KMS-11 (cell line): ENCODE results near the gene LMNTD2.

Experiments used
- H2AFZ ChIP-seq: fragments of 200-600 bp; sonication (generic); 2 replicates; pipeline ENCODE4 v1.6.1; 2016; ENCODE audit warnings: antibody characterized with exemption, mixed run types, low read depth
- H3K27ac ChIP-seq: fragments of 200-600 bp; sonication (generic); 2 replicates; pipeline ENCODE4 v1.6.1; 2016; ENCODE audit warnings: mild to moderate bottlenecking, mixed run types
- H3K27me3 ChIP-seq: fragments of 200-600 bp; sonication (generic); 2 replicates; pipeline ENCODE4 v1.6.1; 2017; ENCODE audit warnings: mild to moderate bottlenecking, low read depth, mixed run types, moderate library complexity; ENCODE audit not compliant: insufficient read depth
- H3K36me3 ChIP-seq: fragments of 200-600 bp; sonication (generic); 2 replicates; pipeline ENCODE4 v1.6.1; 2017; ENCODE audit warnings: mild to moderate bottlenecking, mixed run types; ENCODE audit not compliant: insufficient read depth
- H3K4me1 ChIP-seq: fragments of 200-600 bp; sonication (generic); 2 replicates; pipeline ENCODE4 v1.6.1; 2016; ENCODE audit warnings: mild to moderate bottlenecking, low read depth, mixed run types; ENCODE audit not compliant: poor library complexity, severe bottlenecking
- H3K4me2 ChIP-seq: fragments of 200-600 bp; sonication (generic); 2 replicates; pipeline ENCODE4 v1.7.0; 2016; ENCODE audit warnings: mild to moderate bottlenecking, mixed run types
- H3K4me3 ChIP-seq: fragments of 200-600 bp; sonication (generic); IDR thresholded peaks from 2 replicates; pipeline ENCODE4 v1.6.1; 2017; ENCODE audit warnings: low read depth, low read length, mixed read lengths; ENCODE audit not compliant: insufficient read depth
- H3K79me2 ChIP-seq: fragments of 200-600 bp; sonication (generic); 2 replicates; pipeline ENCODE4 v1.6.1; 2016; ENCODE audit warnings: low read depth, mixed run types; ENCODE audit not compliant: insufficient read depth
- H3K9ac ChIP-seq: fragments of 200-600 bp; sonication (generic); 2 replicates; pipeline ENCODE4 v1.6.1; 2016; ENCODE audit warnings: mild to moderate bottlenecking, mixed run types
- H4K20me1 ChIP-seq: fragments of 200-600 bp; sonication (generic); 2 replicates; pipeline ENCODE4 v1.6.1; 2016; ENCODE audit warnings: mild to moderate bottlenecking, mixed run types; ENCODE audit not compliant: insufficient read depth
- TF ChIP-seq, protein P1 (sequence below): fragments of 200-600 bp; sonication (generic); conservative IDR thresholded peaks from 2 replicates; pipeline ENCODE4 v1.6.1; 2017; ENCODE audit warnings: low read depth, mild to moderate bottlenecking, antibody characterized with exemption, low read length, moderate library complexity, mixed read lengths

LMNTD2 gene

DNA sequence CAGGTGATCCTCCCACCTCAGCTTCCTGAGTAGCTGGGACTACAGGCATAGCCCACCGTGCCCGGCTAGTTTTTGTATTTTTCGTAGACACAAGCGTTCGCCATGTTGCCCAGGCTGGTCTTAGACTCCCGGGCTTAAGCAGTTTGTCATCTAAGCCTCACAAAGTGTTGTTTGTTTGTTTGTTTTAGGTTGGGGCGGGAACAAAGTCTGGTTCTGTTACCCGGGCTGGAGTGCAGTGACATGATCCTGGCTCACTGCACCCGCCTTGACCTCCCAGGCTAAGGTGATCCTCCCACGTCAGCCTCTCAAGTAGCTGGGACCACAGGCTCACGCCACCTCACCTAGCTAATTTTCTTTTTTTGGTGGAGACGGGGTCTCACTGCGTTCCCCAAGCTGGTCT, 42.6 kb upstream of the LMNTD2 start:
- Histone ChIP-seq H3K9ac (no peak overlapping the region), H3K4me3 (no peak overlapping the region), H3K4me2 (no peak overlapping the region), H3K27ac (no peak overlapping the region), H3K36me3 (no peaks in the 10 kb centered on the region; the same call in 1 of the 2 replicates), H4K20me1 (no peaks in the 10 kb centered on the region), H3K4me1 (no peaks in the 10 kb centered on the region), H3K79me2 (no peaks in the 10 kb centered on the region), H3K27me3 (no peaks in the 10 kb centered on the region), H2AFZ (no peak overlapping the region)
- TF ChIP-seq, protein P1, sequence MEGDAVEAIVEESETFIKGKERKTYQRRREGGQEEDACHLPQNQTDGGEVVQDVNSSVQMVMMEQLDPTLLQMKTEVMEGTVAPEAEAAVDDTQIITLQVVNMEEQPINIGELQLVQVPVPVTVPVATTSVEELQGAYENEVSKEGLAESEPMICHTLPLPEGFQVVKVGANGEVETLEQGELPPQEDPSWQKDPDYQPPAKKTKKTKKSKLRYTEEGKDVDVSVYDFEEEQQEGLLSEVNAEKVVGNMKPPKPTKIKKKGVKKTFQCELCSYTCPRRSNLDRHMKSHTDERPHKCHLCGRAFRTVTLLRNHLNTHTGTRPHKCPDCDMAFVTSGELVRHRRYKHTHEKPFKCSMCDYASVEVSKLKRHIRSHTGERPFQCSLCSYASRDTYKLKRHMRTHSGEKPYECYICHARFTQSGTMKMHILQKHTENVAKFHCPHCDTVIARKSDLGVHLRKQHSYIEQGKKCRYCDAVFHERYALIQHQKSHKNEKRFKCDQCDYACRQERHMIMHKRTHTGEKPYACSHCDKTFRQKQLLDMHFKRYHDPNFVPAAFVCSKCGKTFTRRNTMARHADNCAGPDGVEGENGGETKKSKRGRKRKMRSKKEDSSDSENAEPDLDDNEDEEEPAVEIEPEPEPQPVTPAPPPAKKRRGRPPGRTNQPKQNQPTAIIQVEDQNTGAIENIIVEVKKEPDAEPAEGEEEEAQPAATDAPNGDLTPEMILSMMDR = no peak

DNA sequence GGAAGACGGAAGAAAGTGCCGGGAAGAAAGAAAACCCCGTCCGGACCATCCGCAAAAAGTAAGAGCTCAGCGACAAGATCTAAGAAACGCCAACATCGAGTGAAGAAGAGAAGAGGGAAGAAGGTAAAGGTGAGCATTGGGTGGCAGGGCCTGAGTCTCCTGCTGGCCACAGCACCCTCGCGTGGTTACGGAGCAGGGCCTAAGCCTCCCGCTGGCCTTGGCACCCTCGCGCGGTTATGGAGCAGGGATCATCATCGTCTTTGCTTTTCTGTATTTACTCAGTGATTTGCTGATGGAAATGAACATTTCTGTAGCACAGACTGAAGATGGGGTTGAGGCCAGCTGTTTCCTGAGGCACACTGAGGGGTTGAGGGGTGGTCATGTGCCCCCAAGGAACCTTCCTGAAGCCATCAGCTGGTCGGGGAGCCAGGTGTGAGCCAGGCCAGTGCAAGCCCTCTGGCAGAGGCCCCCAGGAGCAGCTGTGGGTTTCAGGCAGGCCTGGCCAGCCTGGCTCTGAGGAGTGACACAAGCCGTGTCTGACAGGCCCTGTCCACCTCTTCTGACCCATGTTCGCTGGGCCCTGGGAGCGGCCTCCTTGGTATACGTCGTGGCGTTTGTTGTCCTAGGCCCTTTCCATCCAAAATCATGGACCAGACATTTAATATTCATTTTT, 41.2 kb upstream of the LMNTD2 start:
- Histone ChIP-seq H3K27me3 (no peaks in the 10 kb centered on the region), H3K4me1 (peaks cover 2% of the 10 kb centered on the region), H2AFZ (no peak overlapping the region), H3K27ac (no peak overlapping the region), H3K4me2 (no peak overlapping the region), H3K79me2 (no peaks in the 10 kb centered on the region), H3K4me3 (no peak overlapping the region), H3K9ac (no peak overlapping the region), H3K36me3 (no peaks in the 10 kb centered on the region), H4K20me1 (no peaks in the 10 kb centered on the region)
- TF ChIP-seq, protein P1 = no peak

DNA sequence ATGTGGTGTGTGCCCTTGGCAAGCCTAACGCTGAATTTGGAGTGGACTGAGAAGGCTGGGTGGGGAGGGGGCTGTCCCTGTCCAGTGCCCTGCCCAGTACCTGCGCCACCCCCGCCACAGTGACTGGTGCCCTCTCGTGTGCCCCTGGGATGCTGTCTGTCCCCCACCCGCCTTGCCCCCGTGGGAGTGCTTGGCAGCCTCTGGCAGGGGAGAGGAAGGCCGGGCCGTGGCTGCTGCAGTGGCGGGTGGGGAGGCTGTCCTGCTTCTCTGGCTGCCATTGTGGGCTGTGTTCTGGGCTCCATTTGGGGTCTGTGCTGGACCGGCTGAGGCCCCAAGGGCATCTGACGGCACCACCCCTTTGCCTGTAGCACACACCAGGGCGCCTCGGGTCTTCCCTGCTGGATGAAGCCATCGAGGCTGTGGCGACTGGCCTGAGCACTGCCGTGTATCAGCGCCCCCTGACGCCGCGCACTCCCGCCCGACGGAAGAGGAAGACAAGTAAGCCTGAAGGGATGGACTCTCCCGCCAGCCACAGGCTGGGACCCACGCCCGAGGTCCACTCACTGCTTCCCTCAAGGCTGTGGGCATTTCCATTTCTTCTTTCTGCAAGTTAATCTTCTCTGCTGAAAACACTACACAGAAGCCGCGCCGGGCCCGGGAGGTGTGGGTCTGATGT, 37.6 kb upstream of the LMNTD2 start:
- Histone ChIP-seq H3K27ac (no peak overlapping the region), H3K36me3 (peaks cover under 1% of the 10 kb centered on the region; the same call in 1 of the 2 replicates), H3K79me2 (no peaks in the 10 kb centered on the region), H3K9ac (no peak overlapping the region), H4K20me1 (no peaks in the 10 kb centered on the region), H2AFZ (no peak overlapping the region), H3K4me2 (no peak overlapping the region), H3K27me3 (no peaks in the 10 kb centered on the region), H3K4me3 (no peak overlapping the region), H3K4me1 (peaks cover 25% of the 10 kb centered on the region)
- TF ChIP-seq, protein P1 = no peak

DNA sequence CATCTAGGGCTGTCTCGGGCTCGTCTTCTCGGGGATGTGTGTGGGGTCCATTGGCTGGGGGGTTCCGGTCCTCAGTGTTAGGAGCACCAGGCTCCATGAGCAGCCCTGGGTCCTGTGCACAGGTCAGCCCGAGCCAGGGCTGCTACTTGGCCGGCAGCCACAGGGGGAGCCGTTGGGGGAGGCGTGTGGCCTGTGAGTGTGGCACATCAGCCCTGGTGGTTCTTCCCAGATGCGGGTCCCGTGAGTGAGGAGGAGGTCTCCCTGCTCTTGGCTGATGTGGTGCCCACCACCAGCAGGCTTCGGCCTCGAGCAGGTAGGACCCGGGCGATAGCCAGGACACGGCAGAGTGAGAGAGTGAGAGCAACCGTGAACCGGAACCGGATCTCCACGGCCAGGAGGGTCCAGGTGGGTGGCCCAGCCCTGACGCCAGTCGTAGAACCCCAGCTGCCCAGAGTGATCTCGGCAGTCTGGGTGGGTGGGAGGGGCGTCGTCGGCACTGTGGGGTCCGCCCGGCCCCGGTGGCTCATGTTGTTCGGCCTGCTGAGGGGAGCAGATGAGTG, 36.7 kb upstream of the LMNTD2 start:
- Histone ChIP-seq H3K4me3 (no peak overlapping the region), H3K36me3 (peaks cover 6% of the 10 kb centered on the region; the same call in 1 of the 2 replicates), H3K9ac (no peak overlapping the region), H4K20me1 (no peaks in the 10 kb centered on the region), H3K4me2 (no peak overlapping the region), H3K27ac (no peak overlapping the region), H3K27me3 (no peaks in the 10 kb centered on the region), H3K4me1 (peaks cover 25% of the 10 kb centered on the region), H3K79me2 (no peaks in the 10 kb centered on the region), H2AFZ (no peak overlapping the region)
- TF ChIP-seq, protein P1 = no peak
